Endothelial cell of hepatic sinusoid (primary cell): ENCODE measurements around the gene CCDC13.
"Not testable (repeated sequence)": the region's sequence is repeated elsewhere in the genome, so short reads cannot be mapped to it uniquely, and the experiment has no call there.

Source experiments
- in situ Hi-C: cut with HindIII; loops from 2 replicates; pipeline ENCODE4 v1.10.0; 2017; ENCODE audit warnings: low sequenced_read_pairs

The CCDC13 gene

GRCh38 chr3:42772670-42773408 is at the start of gene CCDC13:
CCDC13 (minus strand) TSS chr3:42773253; CDS start chr3:42758345, 14,908 bp downstream.
- in situ Hi-C loops, result loop anchor here (25.0 kb wide), 1 partner anchor 114 kb away; the partner anchor contains the start of gene CYP8B1

GRCh38 chr3:42822828-42823227 is 49.8 kb upstream of the CCDC13 start:
- in situ Hi-C loops, result no loop called here

GRCh38 chr3:42820746-42821051 is 47.6 kb upstream of the CCDC13 start:
- in situ Hi-C loops, result no loop called here

GRCh38 chr3:42819351-42819965 is 46.4 kb upstream of the CCDC13 start:
- in situ Hi-C loops, result no loop called here

GRCh38 chr3:42815826-42816225 is 42.8 kb upstream of the CCDC13 start:
- in situ Hi-C loops, result no loop called here

- in situ Hi-C loops, result no loop called here
Measured at GRCh38 chr3:42814914-42815507, 42.0 kb upstream of the CCDC13 start.

GRCh38 chr3:42814246-42814645 is 41.2 kb upstream of the CCDC13 start:
- in situ Hi-C loops, result no loop called here

- in situ Hi-C loops, result not testable (repeated sequence)
Measured at GRCh38 chr3:42811118-42811883, 38.2 kb upstream of the CCDC13 start.

- in situ Hi-C loops, result not testable (repeated sequence)
Measured at GRCh38 chr3:42810706-42811105, 37.7 kb upstream of the CCDC13 start.

GRCh38 chr3:42809202-42809601 is 36.1 kb upstream of the CCDC13 start, which contains the start of gene ACKR2:
ACKR2 (plus strand) TSS chr3:42809445; CDS start chr3:42864503, 55,058 bp downstream.
- in situ Hi-C loops, result loop anchor here (5.0 kb wide), 1 partner anchor 68 kb away; the partner anchor contains the start of gene CYP8B1

- in situ Hi-C loops, result loop anchor here (5.0 kb wide), 1 partner anchor 69 kb away; the partner anchor contains the start of gene CYP8B1
Measured at GRCh38 chr3:42807929-42808328, 34.9 kb upstream of the CCDC13 start.

GRCh38 chr3:42805141-42805821 is 32.2 kb upstream of the CCDC13 start:
- in situ Hi-C loops, result loop anchor here (5.0 kb wide), 1 partner anchor 72 kb away; the partner anchor contains the start of gene CYP8B1

- in situ Hi-C loops, result loop anchor here (5.0 kb wide), 1 partner anchor 73 kb away; the partner anchor contains the start of gene CYP8B1
Measured at GRCh38 chr3:42804831-42805132, 31.7 kb upstream of the CCDC13 start.

GRCh38 chr3:42804106-42804830 is 31.2 kb upstream of the CCDC13 start, which contains the start of gene HIGD1A:
HIGD1A (minus strand) TSS chr3:42804490; CDS start chr3:42794253, 10,237 bp downstream.
- in situ Hi-C loops, result no loop called here

- in situ Hi-C loops, result no loop called here
Measured at GRCh38 chr3:42803414-42804105, 30.5 kb upstream of the CCDC13 start.

GRCh38 chr3:42802876-42803413 is 29.9 kb upstream of the CCDC13 start:
- in situ Hi-C loops, result no loop called here

GRCh38 chr3:42801784-42802183 is 28.7 kb upstream of the CCDC13 start:
- in situ Hi-C loops, result no loop called here

- in situ Hi-C loops, result no loop called here
Measured at GRCh38 chr3:42801048-42801620, 28.1 kb upstream of the CCDC13 start.

GRCh38 chr3:42800251-42800650 is 27.2 kb upstream of the CCDC13 start:
- in situ Hi-C loops, result no loop called here
